H9 (cell line): ENCODE results near the gene TMEM120A. TPM values are rescaled to one million over a fixed set of nuclear protein-coding genes. Genes with fewer than 3 reads are reported as not detected.

Experiments used
- DNase-seq: peaks from one replicate; pipeline ENCODE4 v3.0.0-alpha.2; 2017
- H2AFZ ChIP-seq: one replicate; pipeline ENCODE4 v1.6.1; 2013; ENCODE audit warnings: mild to moderate bottlenecking, low read length, control low read depth, moderate library complexity
- H2AK5ac ChIP-seq: 2 replicates; pipeline ENCODE4 v1.6.1; 2013; ENCODE audit warnings: low read length, control low read depth, mixed read lengths; ENCODE audit not compliant: insufficient read length
- H2BK120ac ChIP-seq: one replicate; pipeline ENCODE4 v1.6.1; 2013; ENCODE audit warnings: low read depth, mild to moderate bottlenecking, low read length, control low read depth, inconsistent platforms; ENCODE audit not compliant: poor library complexity, severe bottlenecking
- H2BK12ac ChIP-seq: 2 replicates; pipeline ENCODE4 v1.6.1; 2013; ENCODE audit warnings: low read length, control low read depth, mixed read lengths, low read depth; ENCODE audit not compliant: insufficient read length
- H2BK15ac ChIP-seq: 2 replicates; pipeline ENCODE4 v1.6.1; 2013; ENCODE audit warnings: low read depth, low read length, control low read depth
- H2BK20ac ChIP-seq: one replicate; pipeline ENCODE4 v1.6.1; 2013; ENCODE audit warnings: low read depth, mild to moderate bottlenecking, low read length, control low read depth, inconsistent platforms; ENCODE audit not compliant: poor library complexity, severe bottlenecking
- H2BK5ac ChIP-seq: 2 replicates; pipeline ENCODE4 v1.6.1; 2013; ENCODE audit warnings: low read length, control low read depth, mixed read lengths; ENCODE audit not compliant: insufficient read length
- H3K14ac ChIP-seq: 2 replicates; pipeline ENCODE4 v1.6.1; 2013; ENCODE audit warnings: low read length, control low read depth; ENCODE audit not compliant: insufficient read depth
- H3K18ac ChIP-seq: 2 replicates; pipeline ENCODE4 v1.6.1; 2013; ENCODE audit warnings: low read depth, mild to moderate bottlenecking, mixed read lengths, low read length, control low read depth; ENCODE audit not compliant: insufficient read length
- H3K23ac ChIP-seq: 2 replicates; pipeline ENCODE4 v1.6.1; 2013; ENCODE audit warnings: low read length, control low read depth, mixed read lengths, low read depth; ENCODE audit not compliant: insufficient read length
- H3K23me2 ChIP-seq: 2 replicates; pipeline ENCODE4 v1.6.1; 2013; ENCODE audit warnings: low read depth, mild to moderate bottlenecking, mixed read lengths, low read length, control low read depth; ENCODE audit not compliant: insufficient read length, poor library complexity, severe bottlenecking
- H3K27ac ChIP-seq: 2 replicates; pipeline ENCODE4 v1.5.1; 2013; ENCODE audit warnings: low read length, control low read depth, mixed read lengths, low read depth; ENCODE audit not compliant: insufficient read length
- H3K27me3 ChIP-seq: 2 replicates; pipeline ENCODE4 v1.6.1; 2013; ENCODE audit warnings: low read length, control low read depth, inconsistent platforms; ENCODE audit not compliant: insufficient read depth
- H3K4ac ChIP-seq: 2 replicates; pipeline ENCODE4 v1.6.1; 2013; ENCODE audit warnings: low read depth, mild to moderate bottlenecking, control low read depth, inconsistent platforms, low read length, moderate library complexity
- H3K4me1 ChIP-seq: 2 replicates; pipeline ENCODE4 v1.6.1; 2013; ENCODE audit warnings: low read length, control low read depth, inconsistent platforms; ENCODE audit not compliant: insufficient read depth
- H3K4me2 ChIP-seq: 2 replicates; pipeline ENCODE4 v1.6.1; 2013; ENCODE audit warnings: low read length, control low read depth, mixed read lengths; ENCODE audit not compliant: insufficient read length, insufficient read depth
- H3K56ac ChIP-seq: 2 replicates; pipeline ENCODE4 v1.6.1; 2013; ENCODE audit warnings: low read depth, mild to moderate bottlenecking, mixed read lengths, low read length, control low read depth; ENCODE audit not compliant: insufficient read length
- H3K79me1 ChIP-seq: 2 replicates; pipeline ENCODE4 v1.6.1; 2013; ENCODE audit warnings: low read depth, mild to moderate bottlenecking, moderate library complexity, low read length, control low read depth, inconsistent platforms; ENCODE audit not compliant: insufficient read depth, poor library complexity, severe bottlenecking
- H3K79me2 ChIP-seq: 2 replicates; pipeline ENCODE4 v1.6.1; 2013; ENCODE audit warnings: low read length, control low read depth, inconsistent platforms; ENCODE audit not compliant: insufficient read depth
- H3K9ac ChIP-seq: 2 replicates; pipeline ENCODE4 v1.6.1; 2013; ENCODE audit warnings: low read length, control low read depth, mixed read lengths; ENCODE audit not compliant: insufficient read length; ENCODE audit errors: extremely low read depth
- H3K9me3 ChIP-seq: one replicate; pipeline ENCODE4 v1.6.1; 2013; ENCODE audit warnings: low read depth, low read length, inconsistent platforms; ENCODE audit not compliant: control insufficient read depth
- H3T11ph ChIP-seq: one replicate; pipeline ENCODE4 v1.6.1; 2013; ENCODE audit warnings: mild to moderate bottlenecking, low read length, control low read depth, inconsistent platforms
- H4K20me1 ChIP-seq: one replicate; pipeline ENCODE4 v1.6.1; 2013; ENCODE audit not compliant: control insufficient read depth, insufficient read length, insufficient read depth
- H4K5ac ChIP-seq: 2 replicates; pipeline ENCODE4 v1.6.1; 2013; ENCODE audit warnings: low read depth, mild to moderate bottlenecking, mixed read lengths, low read length, control low read depth; ENCODE audit not compliant: insufficient read length
- H4K8ac ChIP-seq: replicated peaks from 2 replicates; pipeline ENCODE4 v1.6.1; 2013; ENCODE audit warnings: low read length, control low read depth, mixed read lengths, low read depth; ENCODE audit not compliant: insufficient read length
- H4K91ac ChIP-seq: 2 replicates; pipeline ENCODE4 v1.6.1; 2013; ENCODE audit warnings: low read depth, mild to moderate bottlenecking, moderate library complexity, mixed read lengths, low read length, control low read depth; ENCODE audit not compliant: insufficient read length
- H3K27ac Mint-ChIP-seq, 3 experiments: 2 replicates in 2 of 3; 3 replicates in 1 of 3; pipeline ENCODE4 v1.8.0; 2020 to 2021; ENCODE audit warnings: mixed read lengths in 3 of 3, mild to moderate bottlenecking in 1 of 3, moderate library complexity in 1 of 3
- H3K27me3 Mint-ChIP-seq: 2 replicates; pipeline ENCODE4 v1.8.0; 2021; ENCODE audit warnings: low read depth, mild to moderate bottlenecking, moderate library complexity, mixed read lengths
- H3K36me3 Mint-ChIP-seq, 3 experiments: 2 replicates in 2 of 3; 3 replicates in 1 of 3; pipeline ENCODE4 v1.8.0; 2020 to 2021; ENCODE audit warnings: low read depth in 3 of 3, mixed read lengths in 3 of 3; ENCODE audit not compliant: insufficient read depth in 1 of 3
- H3K4me1 Mint-ChIP-seq, 2 experiments: 2 replicates each; pipeline ENCODE4 v1.8.0; 2020; ENCODE audit warnings: mixed read lengths in 2 of 2
- H3K4me3 Mint-ChIP-seq, 2 experiments: 2 replicates in 1 of 2; 3 replicates in 1 of 2; pipeline ENCODE4 v1.8.0; 2020 to 2021; ENCODE audit warnings: mild to moderate bottlenecking in 2 of 2, mixed read lengths in 2 of 2, moderate library complexity in 1 of 2
- H3K9me3 Mint-ChIP-seq, 2 experiments: 2 replicates in 1 of 2; 3 replicates in 1 of 2; pipeline ENCODE4 v1.8.0; 2020; ENCODE audit warnings: mild to moderate bottlenecking in 2 of 2, mixed read lengths in 2 of 2, moderate library complexity in 1 of 2
- CTCF ChIP-seq: fragments of 200-600 bp; sonication (generic); conservative IDR thresholded peaks from 3 replicates; pipeline ENCODE4 v1.8.0; 2021; ENCODE audit warnings: antibody characterized with exemption, mild to moderate bottlenecking
- WGBS: extraction: QIAGEN DNeasy Blood & Tissue Kit; methylation state at CpG from one replicate; pipeline ENCODE4 v1.1.7; 2013; ENCODE audit warnings: missing lambda C conversion rate, low lambda C conversion rate, mixed read lengths; ENCODE audit not compliant: insufficient read length; ENCODE audit errors: extremely low coverage; 5-methylcytosine and 5-hydroxymethylcytosine counted together
- total RNA-seq: library from RNA; stranded (reverse); gene quantifications from 2 replicates; pipeline ENCODE4 v1.2.1, GENCODE V29; 2021

TMEM120A gene
- total RNA-seq, 1 experiment from 2014 or later, result 30.0 TPM

GRCh38 chr7:75955331-75955955, 39.0 kb downstream of the TMEM120A start:
- H3K4me3 Mint-ChIP-seq, result no peak overlapping the region
- H2BK20ac ChIP-seq, result no peak overlapping the region
- no peak overlapping the region for H3K23ac ChIP-seq
- no peak for TF ChIP-seq CTCF
- no peak overlapping the region for H4K8ac ChIP-seq
- no peak overlapping the region for H2BK5ac ChIP-seq
- H3K79me1 ChIP-seq, result no peaks in the 10 kb centered on the region
- WGBS, result no CpG with 5 or more reads among the region's 12 CpGs
- H3K4me1 ChIP-seq, result no peaks in the 10 kb centered on the region
- no peak overlapping the region for H3K4me2 ChIP-seq
- H3K36me3 Mint-ChIP-seq, result peaks cover 18 to 51% (median 43%) of the 10 kb centered on the region in 3 experiments; a peak in 6 of 7 replicates
- no peak overlapping the region for H4K5ac ChIP-seq
- H3K27me3 ChIP-seq, result no peaks in the 10 kb centered on the region
- no peak overlapping the region for H3K18ac ChIP-seq
- no peak overlapping the region for H3K56ac ChIP-seq
- no peak overlapping the region for H2BK15ac ChIP-seq
- H3K9me3 ChIP-seq, result no peaks in the 10 kb centered on the region
- no peak for DNase-seq
- no peak overlapping the region for H3T11ph ChIP-seq
- H4K20me1 ChIP-seq, result no peaks in the 10 kb centered on the region
- no peaks in the 10 kb centered on the region for H3K27me3 Mint-ChIP-seq
- no peak overlapping the region for H4K91ac ChIP-seq
- no peak overlapping the region for H2BK120ac ChIP-seq
- H3K27ac ChIP-seq, result no peak overlapping the region
- no peak overlapping the region for H3K14ac ChIP-seq
- no peak overlapping the region for H3K9ac ChIP-seq
- H3K79me2 ChIP-seq, result no peaks in the 10 kb centered on the region
- no peak overlapping the region for H2AK5ac ChIP-seq
- peaks cover 13 to 16% of the 10 kb centered on the region in 2 experiments for H3K4me1 Mint-ChIP-seq
- H3K4ac ChIP-seq, result no peak overlapping the region
- no peak overlapping the region for H2BK12ac ChIP-seq
- H2AFZ ChIP-seq, result no peak overlapping the region
- peak overlapping the region in 1 of 3 experiments; percentile 10; a peak in 1 of 7 replicates for H3K27ac Mint-ChIP-seq
- H3K9me3 Mint-ChIP-seq, result peaks cover 2 to 6% of the 10 kb centered on the region in 2 experiments; a peak in 1 of 5 replicates
- H3K23me2 ChIP-seq, result no peaks in the 10 kb centered on the region
